ENCODE data around the gene TPPP. TPM values are rescaled to one million over a fixed set of nuclear protein-coding genes. Genes with fewer than 3 reads are reported as not detected.
"Not testable (repeated sequence)": the region's sequence is repeated elsewhere in the genome, so short reads cannot be mapped to it uniquely, and the experiment has no call there.

TPPP gene
- total and polyA plus RNA-seq, 7 donors, result 0.60 to 15.5 (median 7.1) TPM

- H3K36me3 ChIP-seq, result peaks cover 0 to 61% (median 10%) of the 10 kb centered on the region in 4 donors
- no peaks in the 10 kb centered on the region for H3K27me3 ChIP-seq
- H3K4me3 ChIP-seq, result no peak overlapping the region
- H3K27ac ChIP-seq, result no peak overlapping the region
- no peak for DNase-seq
- no peak for TF ChIP-seq POLR2A (IDR thresholded peaks at IDR 0.05)
- no peak for TF ChIP-seq EP300 (IDR thresholded peaks at IDR 0.05)
- TF ChIP-seq CTCF (IDR thresholded peaks at IDR 0.05), result no peak
- no peak for TF ChIP-seq POLR2AphosphoS5 (IDR thresholded peaks at IDR 0.05)
- H3K4me1 ChIP-seq, result no peaks in the 10 kb centered on the region
- WGBS, 2 donors, result 96% methylated on average over 42 of the region's 42 CpGs
- no peaks in the 10 kb centered on the region for H3K9me3 ChIP-seq
- intact Hi-C loops (cut with DNase I), result no loop called here
These were observed 55.3 kb downstream of the TPPP start for GRCh38 chr5:637581-638450.

- TF ChIP-seq CTCF (IDR thresholded peaks at IDR 0.05), result no peak
- no peak for TF ChIP-seq POLR2A (IDR thresholded peaks at IDR 0.05)
- no peak for TF ChIP-seq EP300 (IDR thresholded peaks at IDR 0.05)
- TF ChIP-seq POLR2AphosphoS5 (IDR thresholded peaks at IDR 0.05), result no peak
- H3K27ac ChIP-seq, result no peak overlapping the region
- intact Hi-C loops (cut with DNase I), result no loop called here
- no peaks in the 10 kb centered on the region for H3K27me3 ChIP-seq
- peaks cover 0 to 57% (median 10%) of the 10 kb centered on the region in 4 donors for H3K36me3 ChIP-seq
- no peak for DNase-seq
- H3K4me3 ChIP-seq, result no peak overlapping the region
- 93 to 97% methylated on average over 20 of the region's 20 CpGs for WGBS, 2 donors
- H3K9me3 ChIP-seq, result no peaks in the 10 kb centered on the region
- no peaks in the 10 kb centered on the region for H3K4me1 ChIP-seq
These were observed 56.2 kb downstream of the TPPP start for GRCh38 chr5:636951-637350.

- intact Hi-C loops (cut with DNase I), result no loop called here
- TF ChIP-seq CTCF (IDR thresholded peaks at IDR 0.05) (no peak), EP300 (IDR thresholded peaks at IDR 0.05) (no peak), POLR2A (IDR thresholded peaks at IDR 0.05) (no peak), POLR2AphosphoS5 (IDR thresholded peaks at IDR 0.05) (no peak)
These were observed 57.7 kb downstream of the TPPP start for GRCh38 chr5:635306-636055.

GRCh38 chr5:634191-634590, 59.0 kb downstream of the TPPP start:
- Histone ChIP-seq H3K4me1 (no peaks in the 10 kb centered on the region), H3K4me3 (no peak overlapping the region), H3K27me3 (no peaks in the 10 kb centered on the region), H3K9me3 (no peaks in the 10 kb centered on the region), H3K36me3 (peaks cover 0 to 38% (median 6%) of the 10 kb centered on the region in 4 donors), H3K27ac (no peak overlapping the region)
- WGBS, 2 donors, result 95 to 97% methylated on average over 12 of the region's 12 CpGs
- DNase-seq, result no peak
- intact Hi-C loops (cut with DNase I), result no loop called here
- no peak for TF ChIP-seq EP300 (IDR thresholded peaks at IDR 0.05)
- no peak for TF ChIP-seq POLR2AphosphoS5 (IDR thresholded peaks at IDR 0.05)
- TF ChIP-seq POLR2A (IDR thresholded peaks at IDR 0.05), result no peak

More at GRCh38 chr5:635306-636055, 57.7 kb downstream of the TPPP start:
- Histone ChIP-seq H3K27me3 (no peaks in the 10 kb centered on the region), H3K36me3 (peaks cover 0 to 46% (median 8%) of the 10 kb centered on the region in 4 donors), H3K4me3 (no peak overlapping the region), H3K9me3 (no peaks in the 10 kb centered on the region), H3K4me1 (no peaks in the 10 kb centered on the region), H3K27ac (no peak overlapping the region)
- DNase-seq, result no peak
- 93 to 98% methylated on average over 18 of the region's 18 CpGs for WGBS, 2 donors

GRCh38 chr5:633501-633955, 59.6 kb downstream of the TPPP start:
- Histone ChIP-seq H3K4me1 (no peaks in the 10 kb centered on the region), H3K9me3 (no peaks in the 10 kb centered on the region), H3K27ac (no peak overlapping the region), H3K36me3 (peaks cover 0 to 31% (median 3%) of the 10 kb centered on the region in 4 donors), H3K27me3 (no peaks in the 10 kb centered on the region), H3K4me3 (no peak overlapping the region)
- DNase-seq, result no peak
- intact Hi-C loops (cut with DNase I), result no loop called here
- WGBS, 2 donors, result 91 to 93% methylated on average over 20 of the region's 20 CpGs
- TF ChIP-seq EP300 (IDR thresholded peaks at IDR 0.05) (no peak), POLR2AphosphoS5 (IDR thresholded peaks at IDR 0.05) (no peak), CTCF (IDR thresholded peaks at IDR 0.05) (no peak)

GRCh38 chr5:628351-629205, 64.6 kb downstream of the TPPP start:
- H3K27ac ChIP-seq; H3K36me3 ChIP-seq; H3K4me1 ChIP-seq; intact Hi-C loops (cut with DNase I); H3K27me3 ChIP-seq; H3K9me3 ChIP-seq; H3K4me3 ChIP-seq: not testable (repeated sequence)
- WGBS, 2 donors, result 88 to 91% methylated on average over 21 of the region's 21 CpGs
- peak; percentile 46 for DNase-seq
